Glomerular visceral epithelial cell (primary cell): ENCODE data around the gene TCN2.
"Not testable (repeated sequence)": the region's sequence is repeated elsewhere in the genome, so short reads cannot be mapped to it uniquely, and the experiment has no call there.

Experiments used
- DNase-seq: peaks from one replicate; pipeline ENCODE4 v3.0.0-alpha.2; 2016; ENCODE audit errors: extremely low spot score

TCN2 gene

DNA sequence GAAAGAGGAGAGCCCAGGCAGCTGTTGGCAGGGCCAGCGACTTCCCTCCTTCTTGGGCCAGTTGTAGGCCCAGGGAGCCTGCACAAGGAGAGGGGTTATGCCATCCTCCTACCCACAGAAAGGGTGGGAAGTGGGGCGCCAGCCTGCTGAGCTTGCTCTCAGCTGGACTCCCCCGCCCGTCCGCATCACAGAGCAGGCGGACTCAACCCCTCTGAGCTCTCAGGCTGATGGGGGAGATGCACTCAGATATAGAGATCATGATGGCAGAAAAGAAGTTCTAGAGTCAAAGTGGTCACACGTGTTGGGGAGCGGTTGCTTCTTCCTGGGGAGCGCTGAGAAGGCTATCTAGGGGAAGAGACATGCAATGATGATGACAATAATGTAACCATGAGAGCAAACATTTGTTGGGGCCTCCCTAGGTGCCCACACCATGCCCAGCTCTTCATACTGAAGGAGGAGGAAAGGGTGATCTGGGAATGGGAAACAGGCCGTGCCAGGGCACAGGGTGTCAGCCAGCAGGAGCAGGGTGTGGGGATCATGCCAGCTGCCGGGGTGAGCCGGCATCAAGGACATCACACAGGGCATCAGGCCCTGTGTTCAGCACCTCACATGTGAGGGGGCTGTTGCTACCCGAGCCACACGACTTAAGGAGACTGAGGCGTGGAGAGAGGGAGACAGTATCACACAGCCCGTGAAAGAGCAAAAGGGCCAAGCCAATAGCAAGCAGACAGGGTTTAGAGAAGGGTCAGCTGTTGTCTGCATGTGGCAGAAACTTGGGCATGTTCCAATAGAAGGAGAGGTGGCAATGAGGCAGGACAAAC, 36.3 kb downstream of the TCN2 start:
- DNase-seq, result no peak

DNA sequence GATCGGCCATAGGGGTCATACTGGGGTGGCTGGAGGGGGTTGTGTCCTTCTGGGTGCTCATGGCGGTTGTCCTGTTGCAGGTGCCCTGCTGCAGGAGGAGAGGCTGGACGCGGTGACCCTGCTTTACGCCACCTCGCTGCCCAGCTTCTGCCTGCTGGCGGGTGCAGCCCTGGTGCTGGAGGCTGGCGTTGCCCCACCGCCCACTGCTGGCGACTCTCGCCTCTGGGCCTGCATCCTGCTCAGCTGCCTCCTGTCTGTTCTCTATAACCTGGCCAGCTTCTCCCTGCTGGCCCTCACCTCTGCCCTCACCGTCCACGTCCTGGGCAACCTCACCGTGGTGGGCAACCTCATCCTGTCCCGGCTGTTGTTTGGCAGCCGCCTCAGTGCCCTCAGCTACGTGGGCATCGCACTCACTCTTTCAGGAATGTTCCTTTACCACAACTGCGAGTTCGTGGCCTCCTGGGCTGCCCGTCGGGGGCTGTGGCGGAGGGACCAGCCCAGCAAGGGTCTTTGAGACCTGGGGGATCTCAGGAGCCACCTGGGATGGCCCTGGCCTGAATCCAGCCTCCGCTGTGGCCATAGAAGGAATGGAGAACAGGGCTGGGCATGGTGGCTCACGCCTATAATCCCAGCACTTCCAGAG, 39.7 kb downstream of the TCN2 start:
- DNase-seq, result no peak

DNA sequence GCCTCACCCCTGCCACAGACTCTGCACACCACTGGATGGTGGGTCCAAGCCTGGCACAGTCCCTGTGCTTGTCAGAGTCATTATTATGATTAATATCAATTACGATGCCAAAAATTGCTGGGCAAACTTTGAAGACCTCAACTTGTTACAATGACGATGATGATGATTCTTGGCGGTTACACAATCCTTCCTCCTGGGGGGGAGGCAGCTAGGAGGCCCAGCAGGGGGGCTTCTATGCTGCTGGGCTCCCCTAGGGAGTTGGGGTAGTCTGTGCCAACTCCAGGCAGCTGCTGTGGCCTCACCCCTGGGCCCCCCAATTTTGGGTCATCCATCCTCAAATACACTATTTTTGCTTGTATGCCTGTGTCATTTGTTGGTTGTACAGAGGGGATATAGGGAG, 40.6 kb downstream of the TCN2 start:
- no peak for DNase-seq

DNA sequence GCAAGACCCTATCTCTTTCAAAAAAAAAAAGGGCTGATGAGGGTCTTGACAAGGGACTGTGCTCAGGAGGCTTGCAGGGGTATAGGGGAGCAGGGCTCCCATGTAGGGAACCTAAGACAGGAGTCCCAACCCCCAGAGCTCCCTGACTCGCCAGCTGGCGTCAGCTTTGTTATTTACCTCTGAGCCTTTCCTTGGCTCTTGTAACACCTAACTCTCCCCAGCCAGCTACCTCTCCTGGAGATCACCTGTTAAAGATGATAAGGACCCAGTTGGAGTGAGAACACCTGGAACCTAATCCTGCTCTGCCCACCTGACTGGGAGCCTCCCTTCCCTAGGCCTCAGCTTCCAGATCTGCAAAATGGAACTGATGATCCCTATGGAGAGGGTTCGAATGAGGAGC, 41.9 kb downstream of the TCN2 start:
- no peak for DNase-seq

DNA sequence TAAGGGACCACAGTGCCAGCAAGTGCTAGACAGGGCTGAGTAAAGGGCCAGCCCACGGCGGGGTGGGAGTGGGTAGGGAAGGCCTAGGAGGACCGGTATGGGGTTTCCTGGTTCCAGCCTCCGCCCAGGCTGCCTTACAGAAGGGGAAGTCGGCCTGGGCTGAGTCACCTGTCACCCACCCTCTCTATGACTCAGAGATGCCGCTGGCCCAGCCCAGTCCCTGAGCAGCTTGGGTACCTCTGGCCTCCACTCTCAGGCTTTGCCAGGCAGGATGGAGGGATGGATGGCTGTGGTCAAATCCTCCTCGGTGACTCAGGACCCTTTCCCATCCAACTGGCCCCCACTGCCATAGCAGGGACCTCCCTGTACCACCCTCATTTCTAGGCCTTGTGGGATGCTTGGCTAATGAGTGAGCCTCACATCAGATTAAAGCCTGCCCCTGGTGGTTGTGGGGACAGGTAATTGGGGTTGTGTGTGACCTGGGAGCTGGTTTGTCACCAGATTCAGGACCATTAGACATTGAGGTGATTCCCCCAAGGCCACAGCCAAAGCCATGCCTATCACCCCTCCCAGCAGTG, 42.5 kb downstream of the TCN2 start:
- DNase-seq, result peak; percentile 86

DNA sequence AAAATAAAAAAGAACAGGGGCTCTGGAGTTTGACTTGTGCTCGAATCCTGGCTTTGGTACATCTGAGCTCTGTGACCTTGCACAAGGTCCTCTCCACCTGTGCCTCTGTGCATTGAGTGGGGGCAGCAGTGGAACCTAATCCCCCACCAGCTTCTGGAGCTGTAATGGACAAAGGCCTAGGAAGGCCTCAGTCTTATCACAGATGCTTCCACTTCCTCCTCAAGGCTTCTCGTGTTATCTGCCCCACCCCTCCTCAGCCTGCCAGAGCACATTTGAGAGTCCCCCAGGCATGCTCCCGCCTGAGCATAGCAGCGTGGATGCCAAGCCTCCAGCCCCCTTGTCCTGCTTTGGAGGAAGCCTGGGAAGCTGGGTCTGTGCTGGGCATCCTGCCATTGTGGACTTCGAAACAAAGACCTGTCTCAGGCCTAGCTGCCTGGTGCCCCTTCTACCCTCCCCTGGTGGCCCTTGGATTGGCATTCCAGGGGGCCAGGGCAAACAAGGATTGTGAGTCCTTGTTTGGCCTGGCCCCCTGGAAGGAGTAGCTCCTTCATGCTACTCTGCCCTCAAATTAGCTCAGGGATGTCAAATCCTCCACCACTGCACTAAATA, 43.6 kb downstream of the TCN2 start:
- DNase-seq, result no peak

DNA sequence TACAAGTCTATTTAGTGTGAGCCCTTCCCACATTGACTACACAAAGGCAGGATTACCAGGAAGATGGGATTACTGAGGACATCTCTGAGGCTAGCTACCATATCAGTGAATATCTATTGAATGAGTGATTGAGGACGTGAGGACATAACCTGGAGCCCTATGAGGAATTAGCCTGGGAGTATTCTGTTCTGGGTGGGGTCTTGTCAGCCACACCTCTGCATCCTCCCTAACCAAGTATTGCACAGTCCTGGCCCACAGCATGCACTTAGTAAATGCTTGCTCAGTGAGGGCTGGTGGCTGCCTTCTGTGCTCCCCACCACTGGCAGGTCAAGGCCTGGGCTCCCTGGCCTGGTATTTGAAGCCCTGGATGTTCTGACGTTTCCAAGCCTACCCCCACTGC, 45.9 kb downstream of the TCN2 start:
- DNase-seq, result no peak

DNA sequence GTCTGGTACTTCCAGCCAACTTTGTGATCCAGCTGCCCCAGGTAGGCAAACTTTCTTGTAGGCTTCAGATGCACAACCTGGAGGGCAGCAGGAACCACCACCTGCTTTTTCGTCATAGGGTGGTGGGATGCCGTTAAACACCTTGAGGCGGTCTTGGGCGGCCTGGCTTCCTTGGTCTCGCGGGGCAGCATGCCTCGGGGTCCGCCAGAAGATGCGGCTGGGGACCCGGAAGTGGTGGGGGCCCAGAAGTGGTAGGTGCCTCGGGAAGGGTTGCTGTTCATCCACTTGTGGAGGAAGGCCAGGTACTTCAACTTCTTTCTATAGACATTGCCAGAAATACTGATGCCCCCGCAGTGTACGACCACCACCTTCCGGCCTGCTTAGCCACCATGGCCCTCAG, 47.4 kb downstream of the TCN2 start:
- DNase-seq, result no peak

DNA sequence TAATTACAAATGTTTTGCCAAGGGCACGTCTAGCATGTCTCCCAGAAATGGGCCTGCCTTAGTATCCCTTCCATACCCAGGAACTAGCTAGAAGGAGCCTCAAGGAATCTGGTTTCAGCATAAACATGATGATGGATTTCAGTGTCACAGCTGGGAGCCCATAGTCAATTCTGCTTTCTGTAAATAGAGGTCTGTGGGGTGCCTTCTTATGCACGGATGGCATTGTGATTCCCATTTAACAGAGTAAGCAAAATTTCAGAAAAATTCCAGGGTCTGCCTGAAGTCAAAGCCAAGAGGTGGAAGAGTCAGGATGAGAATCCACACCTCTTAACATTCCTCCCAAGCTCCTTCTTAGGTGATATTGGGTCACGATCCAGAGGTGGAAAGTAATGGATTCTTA, 48.6 kb downstream of the TCN2 start:
- no peak for DNase-seq

DNA sequence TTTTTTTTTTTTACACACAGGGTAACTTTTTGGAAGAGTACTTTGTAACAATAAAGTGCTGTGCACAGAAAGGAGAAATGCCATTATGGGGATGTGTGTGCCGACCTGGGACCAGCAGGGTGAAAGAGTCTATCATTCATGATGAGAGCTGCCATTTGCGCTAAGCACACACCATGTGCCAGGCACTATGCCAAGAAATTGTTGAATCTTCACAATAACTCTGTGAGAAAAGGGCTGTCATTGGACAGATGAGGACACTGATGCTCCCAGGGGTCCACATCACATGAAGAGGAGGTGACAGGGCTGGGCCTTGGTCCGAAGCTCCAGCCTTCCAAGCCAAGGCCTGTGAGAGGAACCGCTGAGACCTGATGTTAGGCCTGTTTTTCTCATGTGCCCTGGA, 55.1 kb downstream of the TCN2 start:
- DNase-seq, result no peak

DNA sequence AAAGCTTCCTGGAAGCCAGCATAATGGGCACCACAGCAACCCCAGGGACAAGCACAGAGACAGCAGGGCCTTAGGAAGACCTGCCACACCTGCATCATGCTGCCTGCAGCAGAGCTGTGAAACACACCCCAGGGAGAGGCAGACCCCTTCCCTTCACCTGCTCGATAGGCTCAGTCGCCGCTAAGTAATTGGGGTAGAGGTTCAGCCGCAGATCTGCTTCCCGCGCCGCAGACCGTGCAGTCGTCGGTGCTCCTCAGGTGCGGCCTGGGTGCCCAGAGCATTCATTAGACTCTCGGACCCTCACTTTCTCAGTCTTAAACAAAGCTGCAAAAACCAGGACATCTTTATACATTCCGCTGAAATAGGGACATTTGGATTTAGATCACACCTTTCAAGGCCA, 57.8 kb downstream of the TCN2 start:
- no peak for DNase-seq

DNA sequence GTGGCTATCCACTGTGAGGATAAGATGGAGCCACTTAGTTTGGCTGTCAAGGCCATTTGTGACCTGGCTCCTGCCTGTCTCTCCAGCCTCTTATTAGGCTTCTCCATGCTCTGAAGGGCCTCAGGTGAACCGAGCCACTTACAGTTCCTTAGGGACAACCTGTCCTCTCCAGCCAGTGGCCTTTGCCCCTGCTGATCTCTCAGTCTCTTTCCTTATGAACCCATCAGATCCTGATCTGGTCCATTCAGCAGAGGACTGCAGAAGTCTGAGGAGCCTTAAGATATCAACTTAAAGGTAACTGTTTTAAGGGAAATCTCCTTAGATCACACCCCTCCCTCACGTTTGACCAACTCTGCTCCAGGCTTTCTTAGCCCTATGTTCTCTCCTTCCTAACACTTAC, 58.3 kb downstream of the TCN2 start:
- DNase-seq, result no peak

DNA sequence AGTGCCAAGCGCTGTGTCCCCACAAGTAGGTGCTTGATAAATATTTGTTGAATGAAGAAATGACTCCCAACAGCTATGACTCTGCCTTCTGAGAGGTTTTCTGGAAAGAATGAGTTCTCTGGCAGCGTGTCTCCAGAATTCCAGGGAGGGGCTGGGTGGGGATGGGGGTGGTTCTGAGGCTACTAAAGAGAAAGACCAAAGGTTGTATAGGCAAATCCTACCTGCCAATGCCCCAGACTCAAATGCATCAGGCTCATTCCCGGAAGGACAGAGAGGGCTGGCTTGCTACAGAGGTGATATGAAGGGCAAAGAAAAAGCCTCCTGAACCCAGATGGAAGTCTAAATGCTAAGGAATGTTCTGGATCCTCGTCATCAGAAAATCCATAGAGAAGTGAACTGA, 58.8 kb downstream of the TCN2 start:
- DNase-seq, result no peak

DNA sequence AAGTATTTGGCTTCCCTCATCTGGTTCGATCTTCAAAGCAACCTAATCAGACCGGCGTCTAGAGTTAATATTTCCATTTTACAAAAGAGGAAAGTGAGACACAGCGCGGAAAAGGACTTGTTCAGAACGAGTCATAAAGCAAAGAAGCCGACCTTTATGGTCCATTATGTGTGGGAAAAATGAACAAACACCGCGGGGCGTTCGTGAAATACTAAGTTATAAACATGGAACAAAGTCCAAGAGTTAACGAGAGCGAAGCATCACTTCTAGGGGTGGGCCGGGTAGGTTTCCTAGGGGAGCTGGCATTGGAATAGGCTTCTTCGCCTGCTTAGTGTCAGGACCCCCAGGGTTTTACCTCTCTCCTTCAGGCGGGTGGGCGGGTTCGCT, 60.1 kb downstream of the TCN2 start:
- no peak for DNase-seq

DNA sequence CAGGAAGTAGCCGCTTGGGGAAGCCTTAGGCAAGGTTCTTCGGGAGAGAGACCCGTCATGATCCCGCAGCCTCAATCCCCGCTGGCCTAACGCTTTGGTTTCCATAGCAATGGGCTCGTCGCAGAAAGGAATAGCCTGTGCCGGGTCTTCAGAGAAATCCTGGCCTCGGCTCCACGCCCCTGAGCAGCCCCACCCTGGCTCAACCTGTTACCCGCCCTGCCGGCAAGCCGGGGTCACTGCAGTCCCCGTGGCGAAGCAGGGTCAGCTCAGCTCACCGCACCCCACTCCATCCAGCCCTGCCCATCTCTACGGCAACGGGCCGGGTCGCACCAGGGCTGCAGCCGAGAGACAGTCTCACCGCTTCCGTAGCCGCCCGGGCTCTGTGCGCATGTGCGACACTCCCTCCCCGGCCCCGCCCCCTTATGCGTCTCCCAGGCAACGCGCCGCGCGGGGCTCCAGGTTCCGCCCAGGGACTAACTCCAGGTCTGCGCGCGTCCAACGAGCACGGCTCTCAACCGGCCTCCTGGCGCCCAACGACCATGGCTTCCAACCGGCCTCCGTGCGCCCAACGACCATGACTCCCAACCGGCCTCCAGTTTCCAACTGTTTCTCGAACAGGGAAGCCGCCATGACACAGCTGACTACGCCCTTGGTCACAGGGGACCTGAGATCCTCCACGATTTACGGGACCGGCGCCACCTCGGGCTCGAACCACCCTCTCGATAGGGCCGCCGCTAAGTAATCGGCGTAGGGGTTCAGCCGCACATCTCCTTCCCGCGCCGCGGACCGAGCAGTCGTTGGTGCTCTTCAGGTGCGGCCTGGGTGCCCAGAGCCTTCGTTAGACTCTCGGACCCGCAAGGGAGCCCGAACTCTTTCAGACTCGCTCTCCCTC, 60.8 kb downstream of the TCN2 start, which contains the start of gene DUSP18:
TSS of gene DUSP18 (minus strand) at position 382 of the 892 bp plus-strand sequence. CDS start 3,872 bp downstream, outside the sequence.
- peak; percentile 92 for DNase-seq

DNA sequence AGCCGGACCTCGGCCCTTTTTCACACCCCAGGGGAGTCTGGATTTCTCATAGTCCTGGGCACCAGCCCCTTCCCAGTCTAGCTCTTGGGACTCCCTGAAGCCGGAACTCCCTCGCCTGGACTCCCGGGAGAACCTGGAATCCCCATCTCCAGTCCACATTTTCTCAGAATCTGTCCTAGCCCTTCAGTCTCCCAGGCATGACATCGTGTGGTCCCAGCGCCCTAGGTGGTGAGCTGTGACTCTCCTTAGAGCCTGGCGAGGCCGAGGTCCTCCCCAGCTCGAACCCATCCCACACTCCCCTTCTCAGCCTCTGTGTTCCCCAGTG, 61.4 kb downstream of the TCN2 start:
- DNase-seq, result no peak

DNA sequence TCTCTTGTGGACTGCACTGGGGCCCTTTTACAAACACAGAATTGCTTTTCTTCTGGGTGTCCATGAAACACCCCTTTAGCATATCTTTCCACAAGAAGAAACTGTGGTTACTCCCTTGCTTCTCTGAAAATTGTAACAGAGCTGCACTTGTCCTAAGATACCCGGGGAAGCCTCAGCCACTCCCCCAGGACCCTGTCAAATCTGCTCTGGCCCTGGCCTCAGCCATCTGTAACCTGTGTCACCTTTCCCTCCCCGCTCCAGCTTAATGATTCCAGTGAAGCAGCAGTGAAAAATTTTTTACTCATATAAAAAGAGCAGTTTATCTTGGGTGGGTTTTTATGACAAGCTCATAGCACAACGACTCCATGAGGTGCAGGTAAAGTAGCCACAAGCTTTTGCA, 64.1 kb downstream of the TCN2 start:
- DNase-seq, result no peak

DNA sequence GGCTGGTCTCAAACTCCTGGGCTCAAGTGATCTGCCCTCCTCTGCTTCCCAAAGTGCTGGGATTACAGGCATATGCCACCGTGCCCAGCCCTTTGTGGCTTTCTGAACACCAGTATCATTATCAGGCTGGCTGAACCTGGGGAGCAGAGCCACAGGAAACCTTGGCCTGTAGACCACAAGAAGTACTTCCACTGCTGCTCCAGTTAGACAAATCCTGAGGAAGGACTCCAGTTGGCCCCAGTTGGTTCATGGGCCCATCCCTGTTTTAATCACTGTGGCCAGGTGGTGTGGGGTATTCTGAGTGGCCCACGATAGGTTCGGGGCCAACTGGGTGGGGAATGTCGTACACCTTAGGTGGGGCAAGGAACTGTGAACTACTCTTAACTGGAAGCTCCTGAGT, 66.2 kb downstream of the TCN2 start:
- DNase-seq, result no peak

DNA sequence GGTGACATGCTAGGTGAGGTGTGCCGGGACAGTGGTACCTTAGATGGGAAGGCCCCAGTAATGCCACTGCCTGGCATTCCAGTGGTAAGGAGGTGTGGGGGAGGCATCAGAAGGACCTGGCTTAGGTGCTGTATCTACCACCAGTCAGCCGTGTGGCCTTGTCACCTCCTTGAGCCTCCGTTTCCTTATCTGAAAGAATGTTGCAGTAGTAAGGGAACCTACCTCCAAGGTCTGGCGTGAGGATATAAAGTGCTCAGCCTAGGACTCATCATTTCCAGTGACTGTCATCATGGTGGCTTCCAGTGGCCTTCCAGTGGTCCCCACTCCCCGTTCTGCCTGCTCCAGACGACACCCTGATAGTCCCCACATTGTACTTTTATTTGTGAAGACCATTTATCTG, 67.5 kb downstream of the TCN2 start:
- no peak for DNase-seq

DNA sequence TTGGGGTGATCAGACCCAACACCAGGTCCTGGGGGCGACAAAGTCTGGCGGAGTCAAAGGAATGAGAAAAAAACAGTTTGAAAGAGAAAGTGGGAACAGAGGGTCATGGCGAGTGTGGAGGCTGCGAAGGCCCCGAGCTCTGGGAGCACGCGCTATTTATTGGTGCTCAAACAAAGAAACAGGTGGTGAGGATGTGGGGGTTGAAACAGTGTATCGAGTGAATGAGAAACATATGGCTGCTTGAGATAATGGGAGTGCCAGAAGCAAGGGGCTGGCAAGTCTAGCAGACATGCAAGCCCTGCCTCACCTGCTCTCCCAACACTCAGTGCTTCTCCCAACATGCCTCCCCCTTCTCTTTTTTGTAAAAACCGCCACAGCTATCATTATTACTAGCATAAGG, 68.5 kb downstream of the TCN2 start:
- DNase-seq, result no peak

DNA sequence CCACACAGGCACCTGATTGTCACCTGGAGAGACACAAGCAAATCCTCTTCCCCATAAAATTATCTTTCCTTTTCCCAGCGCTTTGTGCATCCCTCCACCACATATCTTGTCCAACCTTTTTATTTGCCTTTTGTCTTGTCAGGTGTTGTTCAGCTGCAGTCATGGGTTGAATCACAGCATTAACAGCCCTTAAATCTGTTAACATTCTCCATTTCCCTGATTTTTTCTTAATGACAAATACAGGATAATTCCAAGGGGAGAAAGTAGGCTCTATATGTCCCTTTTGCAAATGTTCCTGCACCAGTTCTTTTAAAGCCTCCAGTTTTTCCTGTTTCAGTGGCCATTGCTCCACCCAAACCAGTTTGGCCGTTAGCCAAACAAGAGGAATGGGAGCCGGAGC, 69.6 kb downstream of the TCN2 start:
- not testable (repeated sequence) for DNase-seq
